GM21515 (cell line): ENCODE measurements around the gene COG8.

Experiments used
- ATAC-seq: cut with Tn5 transposase; IDR thresholded peaks from one replicate; pipeline ENCODE4 v1.9.1; 2021; ENCODE audit not compliant: unreplicated experiment

Gene COG8

DNA sequence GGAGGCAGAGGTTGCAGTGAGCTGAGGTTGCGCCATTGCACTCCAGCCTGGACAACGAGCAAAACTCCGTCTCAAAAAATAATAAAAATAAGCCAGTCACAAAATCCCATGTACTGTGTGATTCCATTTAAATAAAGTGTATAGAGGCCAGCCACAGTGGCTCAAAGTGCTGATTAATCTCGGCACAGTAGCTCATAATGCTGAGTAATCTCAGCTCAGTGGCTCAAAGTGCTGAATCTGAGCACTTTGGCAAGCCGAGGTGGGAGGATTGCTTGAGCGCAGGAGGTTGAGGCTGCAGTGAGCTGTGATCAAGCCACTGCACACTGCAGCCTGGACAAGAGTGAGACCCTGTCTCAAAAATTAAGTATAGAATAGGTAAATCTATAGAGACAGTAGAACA lies 7.3 kb upstream of the COG8 start:
- ATAC-seq: no peak

DNA sequence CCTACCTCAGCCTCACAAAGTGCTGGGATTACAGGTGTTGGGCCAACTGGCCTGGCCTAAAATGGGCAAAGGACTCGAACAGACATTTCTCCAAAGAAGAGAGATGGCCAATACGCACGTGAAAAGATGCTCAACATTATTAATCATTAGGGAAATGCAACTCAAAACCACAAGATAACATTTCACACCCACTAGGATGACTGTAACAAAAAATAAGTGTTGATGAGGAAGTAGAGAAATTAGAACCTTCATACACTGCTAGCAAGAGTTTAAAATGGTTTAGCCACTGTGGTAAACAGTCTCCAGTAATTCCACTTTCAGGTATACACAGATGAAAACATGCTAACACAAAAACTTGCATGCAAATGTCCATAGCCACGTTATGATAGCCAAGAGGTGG lies 6.6 kb upstream of the COG8 start:
- ATAC-seq: no peak

DNA sequence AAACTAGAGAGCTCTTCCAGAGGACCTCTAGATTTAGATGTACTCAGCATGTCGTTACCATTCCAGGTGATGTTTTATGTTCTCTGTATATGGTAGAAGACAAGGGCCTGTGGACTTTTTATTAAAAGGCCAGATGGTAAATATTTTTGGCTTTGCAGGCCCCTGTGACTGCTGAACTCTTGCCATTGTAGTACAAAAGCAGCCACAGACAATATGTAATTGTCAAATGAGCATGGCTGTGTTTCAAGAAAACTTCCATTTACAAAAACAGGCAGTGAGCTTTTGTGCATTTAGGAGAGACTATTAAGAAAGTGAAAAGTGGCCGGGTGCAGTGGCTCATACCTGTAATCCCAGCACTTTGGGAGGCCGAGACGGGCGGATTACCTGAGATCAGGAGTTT lies 4.8 kb upstream of the COG8 start:
- no peak for ATAC-seq

DNA sequence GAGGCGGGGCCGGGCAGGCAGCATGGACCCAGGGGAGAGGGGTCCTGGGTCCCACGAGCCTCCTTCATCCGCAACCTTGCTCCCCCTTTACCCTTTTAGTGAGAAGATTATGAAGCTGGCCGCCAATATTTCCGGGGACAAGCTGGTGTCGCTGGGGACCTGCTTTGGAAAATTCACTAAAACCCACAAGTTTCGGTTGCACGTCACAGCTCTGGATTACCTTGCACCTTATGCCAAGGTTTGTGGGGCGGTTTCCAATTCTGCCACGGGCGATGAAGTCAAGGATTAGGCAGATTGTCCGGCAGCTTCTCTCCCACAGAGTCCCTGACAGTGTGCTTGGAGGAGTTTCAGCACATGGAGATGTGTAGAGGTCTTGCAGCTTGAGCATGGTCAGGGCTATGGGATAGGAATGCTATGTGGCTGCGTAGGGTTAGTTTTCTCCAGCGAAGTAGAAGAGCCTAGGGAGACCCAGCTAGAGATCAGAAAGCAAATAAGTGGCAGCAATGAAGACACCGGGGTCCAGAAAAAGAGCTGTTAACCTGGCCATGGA lies 806 bp upstream of the COG8 start:
- ATAC-seq: no peak

DNA sequence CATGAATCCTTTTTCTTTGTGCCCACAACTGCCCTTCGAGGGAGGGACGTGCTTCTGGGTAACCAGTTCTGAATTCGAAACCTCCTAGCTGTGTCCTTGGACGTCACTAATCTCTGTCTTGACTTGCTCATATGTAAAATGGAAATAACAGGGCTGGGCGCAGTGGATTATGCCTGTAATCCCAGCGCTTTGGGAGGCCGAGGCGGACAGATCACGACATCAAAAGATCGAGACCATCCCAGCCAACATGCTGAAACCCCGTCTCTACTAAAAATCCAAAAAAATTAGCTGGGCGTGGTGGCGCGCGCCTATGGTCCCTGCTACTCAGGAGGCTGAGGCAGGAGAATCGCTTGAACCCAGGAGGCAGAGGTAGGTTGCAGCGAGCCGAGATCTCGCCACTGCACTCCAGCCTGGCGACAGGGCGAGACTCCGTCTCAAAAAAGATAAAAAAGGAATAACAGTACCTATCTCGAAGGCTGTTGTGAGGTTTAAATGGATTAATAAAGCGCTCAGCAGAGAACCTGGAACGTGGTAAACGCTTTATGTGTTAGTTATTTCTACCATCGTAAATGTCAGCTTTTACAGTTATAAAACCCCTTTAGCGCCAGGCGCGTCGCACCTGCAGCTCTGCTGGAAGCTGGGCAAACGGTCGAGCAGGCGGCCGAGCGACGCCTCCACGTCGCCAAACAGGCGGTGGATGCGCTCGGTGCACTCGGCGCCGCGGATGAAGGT lies 641 bp downstream of the COG8 start:
- no peak for ATAC-seq

DNA sequence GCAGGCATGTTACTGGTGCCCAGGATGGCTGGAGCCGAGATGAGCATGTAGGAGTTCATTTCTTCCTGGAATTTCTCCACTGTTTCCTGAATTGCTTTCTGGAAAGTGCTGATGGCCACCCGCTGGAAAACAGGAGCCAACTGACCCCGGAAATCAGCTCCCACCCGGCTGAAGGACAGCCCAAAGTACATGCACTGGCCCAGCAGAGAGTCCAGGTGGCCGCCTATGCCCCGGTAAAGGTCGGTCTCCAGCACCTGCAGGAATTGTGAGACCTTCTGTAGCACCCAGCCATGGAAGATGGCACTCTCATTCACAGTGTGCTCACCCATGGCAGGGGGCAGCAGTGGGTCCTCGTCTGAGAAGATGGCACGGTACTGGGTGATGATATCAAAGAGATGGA lies 4.7 kb downstream of the COG8 start:
- ATAC-seq: no peak

DNA sequence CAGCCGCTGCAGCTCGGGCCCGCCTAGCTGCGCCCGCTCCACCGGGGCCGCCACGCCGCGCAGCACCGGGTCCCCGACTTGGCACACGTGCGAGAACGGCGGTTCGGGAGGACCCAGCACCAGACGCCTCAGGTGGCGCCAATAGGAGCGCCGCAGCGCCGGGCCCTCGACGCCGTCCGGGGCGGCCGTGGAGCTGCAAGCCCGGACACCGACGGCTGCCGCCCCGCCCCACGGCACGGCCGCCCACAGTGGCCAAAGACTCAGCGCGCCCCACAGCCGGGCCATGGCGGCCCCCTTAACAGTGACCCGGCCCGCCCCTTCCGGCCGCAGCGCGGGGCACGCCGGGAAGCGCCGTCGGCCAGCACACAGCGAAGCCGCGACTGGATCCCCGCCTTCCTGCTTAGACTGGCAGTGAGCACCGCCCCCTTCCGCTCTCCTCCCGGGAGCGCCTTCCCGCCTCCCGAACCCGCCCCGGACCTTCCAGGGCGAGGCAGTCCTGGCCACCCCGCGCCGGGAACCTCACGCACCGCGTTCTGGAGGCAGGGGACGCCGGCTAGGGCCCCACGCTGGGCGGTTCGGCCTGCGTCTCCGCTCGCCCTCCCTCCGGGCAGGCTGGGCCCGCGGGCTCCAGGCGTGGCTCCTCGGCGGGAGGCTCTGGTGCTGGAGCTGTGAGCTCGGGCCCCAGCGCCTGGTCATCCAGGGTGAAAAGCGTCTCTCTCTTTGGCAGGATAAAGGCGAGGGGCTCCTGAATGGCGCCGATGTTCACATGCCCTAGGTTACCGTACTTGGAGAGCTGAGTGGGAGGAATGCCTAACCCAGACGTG lies 8.9 kb downstream of the COG8 start, which contains the start of gene PDF:
Gene PDF (minus strand): TSS at position 303 of the 824 bp plus-strand sequence. CDS start 18 bp downstream, at position 285.
- ATAC-seq: peak; percentile 93

DNA sequence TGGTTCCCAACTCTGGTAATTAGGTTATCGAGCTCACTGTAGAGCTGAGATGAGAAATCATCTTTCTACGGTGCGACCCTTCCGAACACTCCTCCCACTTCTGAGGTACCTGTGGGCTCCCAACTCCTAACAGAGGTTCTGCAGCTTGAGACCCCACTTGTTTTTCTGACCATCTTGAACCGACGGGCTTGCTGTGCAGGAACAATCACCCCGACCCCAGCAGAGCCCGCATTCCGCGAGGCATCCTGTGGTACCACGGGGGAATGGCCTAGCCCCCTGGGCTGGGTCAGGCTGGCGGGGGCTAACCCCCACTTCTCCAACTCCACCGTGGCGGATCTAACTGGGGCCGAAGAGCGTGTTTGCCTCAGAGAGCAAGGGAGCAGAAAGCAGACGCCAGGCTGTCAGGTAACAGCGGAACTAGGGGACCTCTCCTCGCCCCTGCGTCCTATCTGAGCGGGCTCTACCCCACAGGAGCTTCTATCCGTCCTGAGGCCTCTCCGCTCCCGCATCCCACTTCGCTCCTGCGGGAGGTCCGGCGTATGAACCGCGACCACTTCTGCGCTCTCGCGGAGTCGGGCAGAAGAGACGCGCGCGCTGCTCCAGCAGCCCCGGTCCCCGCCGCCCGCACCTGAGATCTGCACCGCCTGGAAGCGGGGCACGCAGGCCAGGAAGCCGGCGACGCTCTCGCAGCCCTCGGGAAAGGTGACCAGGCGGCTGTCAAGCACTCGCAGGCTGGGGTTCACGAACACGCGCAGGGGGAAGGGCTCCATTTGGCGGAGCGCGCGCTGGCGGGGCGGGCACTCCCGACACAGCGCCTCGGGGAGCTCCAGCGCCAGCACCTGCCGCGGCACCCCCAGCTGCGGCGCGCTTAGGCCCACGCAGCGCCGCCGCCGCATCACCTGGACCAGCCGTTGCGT lies 9.7 kb downstream of the COG8 start:
- ATAC-seq: peak; percentile 36

DNA sequence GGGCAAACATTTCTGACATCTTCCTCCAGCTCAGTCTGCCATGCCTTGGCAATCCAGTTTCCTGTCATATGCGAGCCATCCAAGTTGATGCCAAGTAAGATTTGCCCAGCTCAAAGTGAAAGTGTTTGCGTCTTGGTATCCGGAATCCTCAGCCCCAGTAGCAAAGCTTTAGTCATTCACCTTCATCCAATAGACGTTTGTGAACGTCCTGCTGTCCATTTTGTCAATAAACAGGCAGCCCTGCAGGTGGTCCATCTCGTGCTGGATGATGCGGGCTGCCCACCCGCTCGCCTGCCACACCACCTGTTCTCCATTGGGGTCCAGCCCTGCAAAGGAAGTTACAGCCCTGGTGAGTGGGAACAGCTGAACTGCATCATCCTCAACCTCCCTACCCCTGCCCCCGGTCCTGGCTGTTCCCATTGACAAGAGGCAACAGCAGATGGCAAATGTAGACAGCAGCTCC lies 10.5 kb downstream of the COG8 start:
- no peak for ATAC-seq

DNA sequence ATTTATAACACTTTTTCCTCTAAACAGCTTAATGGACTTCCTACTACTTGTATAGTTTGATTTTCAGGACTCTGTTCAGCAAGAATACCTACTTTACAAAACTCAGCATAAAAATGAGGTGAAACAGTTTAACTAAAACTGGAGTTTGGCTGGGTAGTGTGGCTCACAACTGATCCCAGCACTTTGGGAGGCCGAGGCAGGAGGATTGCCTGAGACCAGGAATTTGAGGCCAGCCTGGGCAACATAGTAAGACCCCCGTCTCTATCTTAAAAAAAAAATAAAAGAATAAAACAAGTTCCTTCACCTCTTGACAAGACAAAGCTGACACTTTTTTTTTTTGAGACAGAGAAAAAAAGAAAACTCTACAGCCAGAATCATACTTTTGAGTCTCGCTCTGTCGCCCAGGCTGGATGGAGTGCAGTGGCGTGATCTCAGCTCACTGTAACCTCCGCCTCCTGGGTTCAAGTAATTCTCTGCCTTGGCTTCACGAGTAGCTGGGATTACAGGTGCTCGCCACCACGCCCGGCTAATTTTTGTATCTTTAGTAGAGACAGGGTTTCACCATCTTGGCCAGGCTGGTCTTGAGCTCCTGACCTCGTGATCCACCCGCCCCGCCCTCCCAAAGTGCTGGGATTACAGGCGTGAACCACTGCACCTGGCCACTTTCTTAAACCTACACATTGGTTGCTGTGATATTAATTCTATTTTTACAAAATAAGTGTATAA lies 11.6 kb downstream of the COG8 start:
- no peak for ATAC-seq

DNA sequence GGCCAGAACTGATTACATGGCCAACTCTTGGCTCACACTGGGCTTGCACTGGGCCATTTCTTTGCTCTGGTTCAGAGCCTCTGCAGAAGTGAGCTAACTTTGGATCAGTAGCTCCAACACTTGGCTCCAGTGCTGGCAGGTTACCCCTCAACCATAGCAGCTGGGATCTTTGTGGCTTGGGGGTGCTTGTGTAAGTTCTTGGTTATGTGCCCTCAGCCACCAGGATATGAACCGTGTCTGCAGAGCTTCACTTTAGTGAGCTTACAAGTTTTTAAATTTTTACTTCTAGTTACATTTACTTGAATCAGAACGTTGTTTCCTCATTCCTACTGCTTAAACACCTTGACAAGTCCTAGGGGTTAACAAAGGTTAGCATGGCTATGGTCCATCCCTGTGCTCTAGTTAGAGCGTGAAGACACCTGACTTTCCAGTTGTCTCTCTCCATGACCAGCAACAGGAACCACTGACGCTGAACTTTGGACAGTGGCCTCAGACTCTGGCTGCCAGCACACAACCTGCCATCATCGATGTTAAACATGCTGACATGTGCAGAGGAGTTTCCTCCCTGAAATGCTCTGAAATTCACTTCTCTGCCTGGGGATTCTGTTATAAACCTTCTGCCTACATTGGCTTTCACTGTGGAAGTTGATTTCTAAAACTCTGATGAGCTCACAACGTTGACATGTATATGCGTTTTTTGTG lies 13.0 kb downstream of the COG8 start:
- no peak for ATAC-seq

DNA sequence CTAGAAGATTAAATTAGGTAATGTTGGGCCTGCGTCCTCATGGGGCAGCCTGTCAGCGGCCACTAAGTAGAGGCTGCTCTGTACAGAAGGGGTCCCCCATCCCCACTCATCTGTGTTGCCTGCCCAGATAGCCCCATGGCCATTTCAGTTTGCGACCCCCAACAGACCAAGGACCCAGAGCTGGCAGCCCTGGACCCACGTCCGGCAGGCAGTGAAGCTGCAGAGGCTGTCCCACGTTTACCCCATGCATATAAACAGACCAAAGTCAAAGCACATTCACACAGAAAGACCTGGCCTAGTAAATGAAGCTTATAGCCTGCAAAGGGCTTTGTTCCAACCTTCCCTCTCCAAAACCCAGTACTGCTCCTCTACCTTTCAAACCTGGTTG lies 13.6 kb downstream of the COG8 start:
- ATAC-seq: no peak

DNA sequence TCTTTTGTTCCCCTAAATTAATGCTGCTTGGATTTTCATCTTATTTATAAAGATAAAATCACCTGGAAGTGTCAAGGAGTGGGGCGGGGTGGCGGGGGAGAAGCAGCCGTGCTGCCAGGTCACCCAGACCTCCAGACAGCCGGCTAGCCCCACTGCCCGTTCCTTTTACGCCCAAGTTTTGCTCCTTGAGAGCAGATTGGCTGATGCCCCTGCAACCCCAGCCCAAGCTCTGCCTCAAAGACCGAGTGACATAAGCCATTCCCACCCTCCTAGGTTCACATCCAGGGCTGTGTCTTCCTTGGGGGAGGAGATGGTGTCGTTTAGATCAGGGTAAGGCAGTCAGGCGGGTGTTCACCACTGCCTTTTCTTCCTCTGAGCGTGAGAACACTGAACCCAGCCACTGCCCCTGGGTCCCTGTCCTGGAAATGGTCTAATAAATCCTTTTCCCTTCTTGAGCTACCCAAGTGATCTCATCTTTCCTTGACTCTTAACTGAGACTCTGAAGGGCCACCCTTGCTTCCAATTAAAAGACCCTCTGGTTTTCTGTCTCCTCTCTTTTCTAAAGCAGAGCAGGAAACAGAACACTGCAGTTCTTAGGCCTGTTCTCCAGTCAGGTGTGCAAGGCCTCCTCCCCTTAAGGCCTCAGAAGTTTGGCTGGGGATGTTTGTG lies 14.6 kb downstream of the COG8 start:
- ATAC-seq: no peak

DNA sequence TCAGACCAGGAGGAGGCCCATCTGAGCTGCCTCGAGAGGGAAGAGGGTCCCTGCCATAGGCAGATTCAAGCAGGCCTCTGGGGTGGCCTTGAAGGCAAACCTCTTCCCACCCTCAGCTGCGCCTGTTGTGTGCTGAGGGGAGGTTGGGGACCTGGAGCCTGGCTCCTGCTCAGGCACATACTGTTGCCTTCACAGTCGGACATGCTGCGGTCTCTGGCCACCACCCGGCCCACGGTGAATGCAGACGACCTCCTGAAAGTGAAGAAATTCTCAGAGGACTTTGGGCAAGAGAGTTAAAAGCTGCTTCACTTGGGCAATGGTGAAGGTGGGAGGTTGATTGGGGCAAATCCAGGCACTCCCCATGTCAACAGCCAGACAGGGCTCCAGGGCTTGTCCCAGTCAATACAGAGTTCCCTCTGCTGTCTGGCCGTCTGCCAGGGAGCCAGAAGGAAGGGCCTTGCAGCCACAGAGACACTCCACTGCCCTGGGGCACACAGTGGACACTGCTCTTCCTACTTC lies 15.3 kb downstream of the COG8 start:
- no peak for ATAC-seq

DNA sequence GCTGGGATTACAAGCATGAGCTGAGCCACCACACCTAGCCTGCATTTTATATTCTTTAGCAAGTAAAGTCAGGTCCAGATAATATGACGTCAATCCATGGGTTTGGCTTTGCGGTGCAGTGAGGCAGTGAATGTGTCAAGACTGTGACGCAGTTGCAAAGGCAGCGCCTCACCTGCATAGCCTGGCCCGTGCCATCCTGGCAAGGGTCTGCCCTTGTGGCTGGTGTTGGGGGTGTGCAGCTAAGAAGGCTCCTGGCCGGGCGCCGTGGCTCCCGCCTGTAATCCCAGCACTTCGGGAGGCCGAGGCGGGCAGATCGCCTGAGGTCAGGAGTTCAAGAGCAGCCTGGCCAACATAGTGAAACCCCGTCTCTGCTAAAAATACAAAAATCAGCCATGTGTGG lies 15.9 kb downstream of the COG8 start:
- ATAC-seq: no peak

DNA sequence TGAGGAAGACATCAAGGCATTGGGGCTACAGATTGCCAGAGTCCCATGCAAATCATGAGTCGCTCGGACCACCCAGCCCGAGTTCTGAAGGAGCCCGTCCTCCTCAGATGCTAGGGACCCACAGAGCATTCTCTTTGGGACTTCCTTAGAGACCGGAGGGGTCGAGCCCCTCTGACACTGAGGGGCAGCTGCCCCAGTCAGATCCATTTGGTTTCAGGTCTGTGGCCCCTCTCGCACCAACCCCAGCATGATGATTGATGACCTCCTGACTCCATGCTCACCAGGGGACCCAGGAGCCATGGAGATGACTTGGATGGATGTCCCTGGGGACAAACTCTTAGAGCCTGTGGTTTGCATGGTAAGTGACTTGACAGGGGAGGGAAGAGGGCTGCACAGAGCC lies 17.0 kb downstream of the COG8 start:
- ATAC-seq: no peak

DNA sequence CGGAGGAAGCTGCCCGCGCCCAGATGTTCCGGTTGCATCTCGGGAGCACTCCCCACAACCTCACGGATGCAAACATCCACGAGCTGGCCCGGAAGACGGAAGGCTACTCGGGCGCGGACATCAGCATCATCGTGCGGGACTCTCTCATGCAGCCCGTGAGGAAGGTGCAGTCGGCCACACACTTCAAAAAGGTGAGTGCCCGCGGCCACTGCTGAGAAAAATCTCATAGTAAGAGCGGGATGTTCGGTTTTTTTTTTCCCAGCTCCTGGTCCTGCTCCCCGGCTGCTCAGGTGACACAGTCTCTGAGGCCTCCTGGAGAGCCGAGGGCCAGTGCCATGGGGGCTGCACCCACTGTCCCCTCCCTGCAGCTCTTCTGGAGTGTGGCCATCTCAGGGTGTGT lies 18.3 kb downstream of the COG8 start:
- no peak for ATAC-seq

DNA sequence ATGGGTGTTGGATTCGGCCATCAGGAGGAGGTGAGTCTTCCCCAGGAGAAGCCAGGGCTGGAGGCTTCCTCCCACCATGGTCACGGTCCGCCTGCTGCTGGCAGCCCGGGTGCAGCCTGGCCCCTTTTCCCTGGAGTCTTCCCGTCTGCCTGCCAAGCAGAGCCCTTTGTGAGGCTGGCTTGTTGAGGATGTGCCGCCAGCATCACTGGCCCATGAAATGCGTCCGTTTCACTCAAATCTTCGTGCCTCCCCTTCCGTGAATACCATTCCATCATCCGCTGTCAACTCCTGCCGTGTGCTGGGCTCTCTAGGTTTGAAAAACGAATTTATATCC lies 18.7 kb downstream of the COG8 start:
- no peak for ATAC-seq
